Smooth muscle cell (in vitro differentiated cells): ENCODE results near the gene TEAD1. TPM values are rescaled to one million over a fixed set of nuclear protein-coding genes. Genes with fewer than 3 reads are reported as not detected.

ENCODE experiments used
- DNase-seq: peaks from one replicate; lab custom pipeline; 2025; ENCODE audit not compliant: unreplicated experiment; lab: John Stamatoyannopoulos, UW
- H2AFZ ChIP-seq: fragments of 200-600 bp; sonication (generic); 2 replicates; pipeline ENCODE4 v1.6.0; 2016; ENCODE audit warnings: antibody characterized with exemption, low read depth, mild to moderate bottlenecking
- H3F3A ChIP-seq: fragments of 200-600 bp; sonication (generic); 2 replicates; pipeline ENCODE4 v1.6.0; 2017; ENCODE audit warnings: antibody characterized with exemption, low read depth
- H3K27ac ChIP-seq: fragments of 200-600 bp; sonication (generic); 2 replicates; pipeline ENCODE4 v1.5.1; 2016; ENCODE audit warnings: low read depth, mild to moderate bottlenecking
- H3K27me3 ChIP-seq: fragments of 200-600 bp; sonication (generic); 2 replicates; pipeline ENCODE4 v1.6.1; 2016; ENCODE audit warnings: low read depth, mild to moderate bottlenecking
- H3K36me3 ChIP-seq: fragments of 200-600 bp; sonication (generic); 2 replicates; pipeline ENCODE4 v1.5.1; 2016; ENCODE audit warnings: low read depth
- H3K4me1 ChIP-seq: fragments of 200-600 bp; sonication (generic); 2 replicates; pipeline ENCODE4 v1.5.1; 2016; ENCODE audit warnings: low read depth
- H3K4me2 ChIP-seq: fragments of 200-600 bp; sonication (generic); 2 replicates; pipeline ENCODE4 v1.6.0; 2016; ENCODE audit warnings: mild to moderate bottlenecking
- H3K4me3 ChIP-seq: fragments of 200-600 bp; sonication (generic); 2 replicates; pipeline ENCODE4 v1.5.1; 2016; ENCODE audit warnings: mild to moderate bottlenecking
- H3K79me2 ChIP-seq: fragments of 200-600 bp; sonication (generic); 2 replicates; pipeline ENCODE4 v1.6.0; 2016; ENCODE audit warnings: low read depth, mild to moderate bottlenecking
- H3K9ac ChIP-seq: fragments of 200-600 bp; sonication (generic); 2 replicates; pipeline ENCODE4 v1.6.0; 2016; ENCODE audit warnings: low read depth
- H3K9me3 ChIP-seq: fragments of 200-600 bp; sonication (generic); replicated peaks from 2 replicates; pipeline ENCODE4 v1.5.1; 2016; ENCODE audit warnings: low read depth
- H4K20me1 ChIP-seq: fragments of 200-600 bp; sonication (generic); 2 replicates; pipeline ENCODE4 v1.6.0; 2016; ENCODE audit warnings: low read depth
- WGBS: methylation state at CpG from one replicate; pipeline ENCODE4 v1.1.7; 2016; ENCODE audit warnings: low lambda C conversion rate; 5-methylcytosine and 5-hydroxymethylcytosine counted together
- polyA plus RNA-seq: library from polyadenylated mRNA; unstranded; fragments of >200 nt; fragmentation: Nextera tagmentation; extraction: Ambion mirVana; gene quantifications from 2 replicates; pipeline ENCODE4 v1.2.1, GENCODE V29; 2016
- total RNA-seq: library from RNA; depleted of rRNA; stranded (reverse); fragments of >200 nt; gene quantifications from 2 replicates; pipeline ENCODE4 v1.2.3, GENCODE V29; 2014
- TF ChIP-seq, protein P1 (sequence below): fragments of 200-600 bp; sonication (generic); IDR thresholded peaks from 2 replicates; pipeline ENCODE4 v1.5.1; 2017; ENCODE audit warnings: borderline replicate concordance, mild to moderate bottlenecking, antibody characterized with exemption; ENCODE audit not compliant: insufficient read depth, poor library complexity, severe bottlenecking

Gene TEAD1
- total and polyA plus RNA-seq, 2 experiments from 2014 or later, result 63.0 to 181 TPM

DNA sequence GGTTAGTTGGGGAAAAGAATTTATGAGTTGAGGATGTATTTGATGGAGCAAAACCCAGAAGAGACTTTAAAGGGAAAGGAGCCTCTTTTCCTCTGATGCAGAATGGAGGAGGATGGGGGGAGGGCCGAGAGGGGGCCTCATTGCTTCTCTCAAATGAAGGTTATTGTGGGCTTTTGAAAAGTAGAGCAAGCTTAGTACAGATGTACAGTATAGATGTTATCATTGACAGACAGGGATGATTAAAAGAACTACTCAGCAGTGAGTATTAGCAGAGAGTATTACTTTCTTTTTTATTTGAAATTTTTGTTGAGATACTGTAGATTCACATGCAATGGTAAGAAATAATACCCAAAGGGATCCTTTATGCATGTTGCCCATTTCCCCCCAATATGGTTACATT is 98.1 kb downstream of the TEAD1 start:
- peaks cover 79% of the 10 kb centered on the region for H4K20me1 ChIP-seq
- TF ChIP-seq, protein P1, sequence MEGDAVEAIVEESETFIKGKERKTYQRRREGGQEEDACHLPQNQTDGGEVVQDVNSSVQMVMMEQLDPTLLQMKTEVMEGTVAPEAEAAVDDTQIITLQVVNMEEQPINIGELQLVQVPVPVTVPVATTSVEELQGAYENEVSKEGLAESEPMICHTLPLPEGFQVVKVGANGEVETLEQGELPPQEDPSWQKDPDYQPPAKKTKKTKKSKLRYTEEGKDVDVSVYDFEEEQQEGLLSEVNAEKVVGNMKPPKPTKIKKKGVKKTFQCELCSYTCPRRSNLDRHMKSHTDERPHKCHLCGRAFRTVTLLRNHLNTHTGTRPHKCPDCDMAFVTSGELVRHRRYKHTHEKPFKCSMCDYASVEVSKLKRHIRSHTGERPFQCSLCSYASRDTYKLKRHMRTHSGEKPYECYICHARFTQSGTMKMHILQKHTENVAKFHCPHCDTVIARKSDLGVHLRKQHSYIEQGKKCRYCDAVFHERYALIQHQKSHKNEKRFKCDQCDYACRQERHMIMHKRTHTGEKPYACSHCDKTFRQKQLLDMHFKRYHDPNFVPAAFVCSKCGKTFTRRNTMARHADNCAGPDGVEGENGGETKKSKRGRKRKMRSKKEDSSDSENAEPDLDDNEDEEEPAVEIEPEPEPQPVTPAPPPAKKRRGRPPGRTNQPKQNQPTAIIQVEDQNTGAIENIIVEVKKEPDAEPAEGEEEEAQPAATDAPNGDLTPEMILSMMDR, result no peak
- 17% methylated on average over 1 of the region's 1 CpG for WGBS
- no peak overlapping the region for H2AFZ ChIP-seq
- H3K27me3 ChIP-seq, result no peaks in the 10 kb centered on the region
- no peak for DNase-seq
- peak overlapping the region; percentile 72 for H3K27ac ChIP-seq
- peaks cover 100% of the 10 kb centered on the region for H3K79me2 ChIP-seq
- H3K4me1 ChIP-seq, result peaks cover 32% of the 10 kb centered on the region
- H3K36me3 ChIP-seq, result no peaks in the 10 kb centered on the region
- no peaks in the 10 kb centered on the region for H3K9me3 ChIP-seq
- peak overlapping the region; percentile 77 for H3K4me2 ChIP-seq
- no peak overlapping the region for H3K9ac ChIP-seq
- peaks cover 22% of the 10 kb centered on the region for H3F3A ChIP-seq
- no peak overlapping the region for H3K4me3 ChIP-seq

DNA sequence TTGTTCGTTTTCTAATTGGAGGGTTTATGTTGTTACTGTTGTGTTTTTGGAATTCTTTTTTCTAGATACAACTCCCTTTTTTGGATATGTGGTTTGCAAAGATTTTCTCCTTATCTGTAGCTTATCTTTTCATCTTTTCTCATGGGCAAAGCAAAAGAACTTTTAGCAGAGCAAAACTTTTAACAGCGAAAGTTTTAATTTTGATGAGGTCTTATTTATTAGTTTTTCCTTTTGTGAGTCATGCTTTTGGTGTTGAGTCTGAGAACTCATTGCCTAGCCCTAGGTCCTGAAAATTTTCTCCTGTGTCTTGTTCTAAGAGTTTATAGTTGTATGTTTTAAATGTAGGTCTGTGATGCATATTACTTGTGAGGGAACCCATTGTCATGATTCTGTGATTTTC is 99.4 kb downstream of the TEAD1 start:
- peak overlapping the region; percentile 56 for H3K4me2 ChIP-seq
- no peaks in the 10 kb centered on the region for H3K9me3 ChIP-seq
- H4K20me1 ChIP-seq, result peaks cover 90% of the 10 kb centered on the region
- no peaks in the 10 kb centered on the region for H3K36me3 ChIP-seq
- no peak overlapping the region for H2AFZ ChIP-seq
- DNase-seq, result no peak
- peak overlapping the region; percentile 72 for H3K27ac ChIP-seq
- no peak overlapping the region for H3K9ac ChIP-seq
- peaks cover 36% of the 10 kb centered on the region for H3K4me1 ChIP-seq
- WGBS, result 31% methylated on average over 2 of the region's 2 CpGs
- TF ChIP-seq, protein P1, result no peak
- peaks cover 27% of the 10 kb centered on the region for H3F3A ChIP-seq
- no peak overlapping the region for H3K4me3 ChIP-seq
- no peaks in the 10 kb centered on the region for H3K27me3 ChIP-seq
- H3K79me2 ChIP-seq, result peaks cover 100% of the 10 kb centered on the region

DNA sequence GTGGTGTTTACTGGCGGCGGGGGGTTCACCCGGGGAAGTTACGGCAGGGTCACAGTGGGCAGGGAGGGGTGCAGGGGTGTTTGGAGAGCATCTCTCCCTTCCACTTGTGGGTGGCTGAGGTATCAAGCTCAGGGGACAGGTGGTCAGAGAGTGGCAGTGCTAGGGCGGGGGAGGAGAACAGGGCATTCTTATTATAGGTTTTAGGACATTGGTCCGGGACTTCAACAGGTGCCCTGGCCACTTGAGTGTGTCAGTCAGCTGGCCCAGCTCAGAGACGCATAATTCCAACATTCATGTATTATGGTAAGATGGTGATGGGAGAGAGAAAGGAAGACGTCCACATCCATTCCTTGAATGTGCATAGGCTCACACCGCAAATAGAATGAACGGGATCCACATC is 101.7 kb downstream of the TEAD1 start:
- Histone ChIP-seq H3K4me1 (peaks cover 26% of the 10 kb centered on the region), H4K20me1 (peaks cover 85% of the 10 kb centered on the region), H3K27ac (peak overlapping the region; percentile 72), H3K36me3 (peaks cover 4% of the 10 kb centered on the region), H3K4me2 (no peak overlapping the region), H3K9ac (no peak overlapping the region), H2AFZ (no peak overlapping the region), H3K4me3 (no peak overlapping the region), H3F3A (peaks cover 25% of the 10 kb centered on the region), H3K79me2 (peaks cover 100% of the 10 kb centered on the region), H3K27me3 (no peaks in the 10 kb centered on the region), H3K9me3 (peaks cover 4% of the 10 kb centered on the region)
- WGBS, result 98% methylated on average over 10 of the region's 10 CpGs
- no peak for DNase-seq
- TF ChIP-seq, protein P1, result no peak

DNA sequence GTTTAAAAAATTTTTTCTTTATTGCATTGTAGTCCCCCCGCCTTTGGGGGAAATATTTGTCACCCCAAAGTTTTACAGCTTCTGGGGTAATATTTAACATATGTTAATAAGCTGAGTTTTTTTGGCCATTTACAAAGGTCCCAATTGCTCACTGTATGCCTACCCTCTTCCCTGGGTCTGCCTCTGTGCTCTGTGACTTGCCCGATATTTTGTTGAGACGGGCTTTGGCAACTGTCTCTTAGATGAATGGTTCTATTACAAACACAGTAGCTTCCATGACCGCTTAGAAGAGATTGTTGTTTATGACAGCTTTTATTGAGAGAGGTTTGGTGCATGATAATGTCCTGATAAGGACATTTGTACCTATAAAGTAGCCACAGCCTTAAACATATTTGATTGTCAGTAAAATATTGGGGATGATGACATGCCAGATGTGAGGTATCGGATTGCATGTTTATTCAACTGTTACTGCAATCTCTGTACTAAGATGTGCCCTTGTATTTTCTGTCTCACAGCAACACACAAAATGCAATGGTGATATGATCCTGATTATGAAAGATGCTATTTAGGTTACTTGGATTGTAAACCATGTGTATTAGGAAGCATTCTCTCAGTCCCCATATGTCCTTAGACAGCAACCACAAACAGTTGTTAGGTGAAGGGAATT is 103.1 kb downstream of the TEAD1 start:
- Histone ChIP-seq H2AFZ (no peak overlapping the region), H3K4me1 (peaks cover 13% of the 10 kb centered on the region), H3K79me2 (peaks cover 100% of the 10 kb centered on the region), H3K4me2 (no peak overlapping the region), H3K9me3 (peaks cover 4% of the 10 kb centered on the region), H3K9ac (no peak overlapping the region), H4K20me1 (peaks cover 76% of the 10 kb centered on the region), H3K4me3 (no peak overlapping the region), H3K36me3 (peaks cover 7% of the 10 kb centered on the region), H3K27me3 (no peaks in the 10 kb centered on the region), H3K27ac (peak overlapping the region; percentile 57), H3F3A (peaks cover 13% of the 10 kb centered on the region)
- TF ChIP-seq, protein P1, result no peak
- 77% methylated on average over 5 of the region's 5 CpGs for WGBS
- DNase-seq, result no peak
